HG03175 (cell line): ENCODE results near the gene HORMAD2.

ENCODE experiments used
- ATAC-seq: cut with Tn5 transposase; IDR thresholded peaks from one replicate; pipeline ENCODE4 v1.9.1; 2021; ENCODE audit warnings: mild to moderate bottlenecking, moderate library complexity; ENCODE audit not compliant: unreplicated experiment

The HORMAD2 gene

GRCh38 chr22:30224161-30224857 is 144.0 kb downstream of the HORMAD2 start:
- no peak for ATAC-seq

GRCh38 chr22:30225220-30225927 is 145.1 kb downstream of the HORMAD2 start:
- ATAC-seq, result no peak

GRCh38 chr22:30226192-30226832 is 146.0 kb downstream of the HORMAD2 start:
- no peak for ATAC-seq
